Cardiac muscle cell (in vitro differentiated cells and primary cell): Measurements from ENCODE around the gene HTR2A. TPM values are rescaled to one million over a fixed set of nuclear protein-coding genes. Genes with fewer than 3 reads are reported as not detected.

Experiments
- DNase-seq, 2 donors: peaks; one replicate each; pipeline versions ENCODE4 v3.0.0 to v3.0.0-alpha.2; 2010 to 2017; ENCODE audit warnings: low read depth in 1 of 2, low spot score in 1 of 2
- H3K27ac ChIP-seq: fragments of 200-600 bp; sonication (generic); 2 replicates; pipeline ENCODE4 v1.5.1; 2016
- H3K27me3 ChIP-seq: fragments of 200-600 bp; sonication (generic); 2 replicates; pipeline ENCODE4 v1.6.0; 2016; ENCODE audit warnings: control low read depth
- H3K36me3 ChIP-seq: fragments of 200-600 bp; sonication (generic); 2 replicates; pipeline ENCODE4 v1.5.1; 2016; ENCODE audit warnings: control low read depth
- H3K4me1 ChIP-seq: fragments of 200-600 bp; sonication (generic); 2 replicates; pipeline ENCODE4 v1.8.1; 2017; ENCODE audit warnings: low read depth, mild to moderate bottlenecking, mixed run types
- H3K4me3 ChIP-seq: fragments of 200-600 bp; sonication (generic); 2 replicates; pipeline ENCODE4 v1.5.1; 2016; ENCODE audit warnings: mild to moderate bottlenecking
- H3K9me3 ChIP-seq: fragments of 200-600 bp; sonication (generic); 2 replicates; pipeline ENCODE4 v1.5.1; 2017; ENCODE audit warnings: low read depth, mild to moderate bottlenecking, control low read depth
- CTCF ChIP-seq: IDR thresholded peaks from 2 replicates; pipeline ENCODE4 v1.5.1; 2012; ENCODE audit warnings: low read depth, mild to moderate bottlenecking, low read length
- polyA plus RNA-seq: library from polyadenylated mRNA; unstranded; fragments of >200 nt; fragmentation: Nextera tagmentation; extraction: Ambion mirVana; gene quantifications from 2 replicates; pipeline ENCODE4 v1.2.1, GENCODE V29; 2016
- total RNA-seq: library from RNA; depleted of rRNA; stranded (reverse); fragments of >200 nt; gene quantifications from 2 replicates; pipeline ENCODE4 v1.2.3, GENCODE V29; 2016

Gene HTR2A
- total and polyA plus RNA-seq, 2 experiments from 2014 or later, result not detected

GRCh38 chr13:46831588-46832194 is 65.2 kb downstream of the HTR2A start:
- peak; percentile 66 to 71 for DNase-seq
- no peaks in the 10 kb centered on the region for H3K36me3 ChIP-seq
- no peaks in the 10 kb centered on the region for H3K4me1 ChIP-seq
- no peak overlapping the region for H3K27ac ChIP-seq
- H3K27me3 ChIP-seq, result no peaks in the 10 kb centered on the region
- no peaks in the 10 kb centered on the region for H3K9me3 ChIP-seq
- TF ChIP-seq CTCF, result peak; percentile 75
- no peak overlapping the region for H3K4me3 ChIP-seq

GRCh38 chr13:46830405-46831005 is 66.3 kb downstream of the HTR2A start:
- Histone ChIP-seq H3K36me3 (no peaks in the 10 kb centered on the region), H3K4me3 (no peak overlapping the region), H3K27me3 (no peaks in the 10 kb centered on the region), H3K9me3 (no peaks in the 10 kb centered on the region), H3K27ac (no peak overlapping the region), H3K4me1 (no peaks in the 10 kb centered on the region)
- DNase-seq, result no peak
- TF ChIP-seq CTCF, result no peak

GRCh38 chr13:46822551-46822950 is 74.3 kb downstream of the HTR2A start:
- H3K9me3 ChIP-seq, result no peaks in the 10 kb centered on the region
- H3K36me3 ChIP-seq, result no peaks in the 10 kb centered on the region
- H3K4me1 ChIP-seq, result no peaks in the 10 kb centered on the region
- no peaks in the 10 kb centered on the region for H3K27me3 ChIP-seq
- no peak for TF ChIP-seq CTCF
- DNase-seq, result no peak
- H3K27ac ChIP-seq, result no peak overlapping the region
- no peak overlapping the region for H3K4me3 ChIP-seq

- DNase-seq, result no peak
- Histone ChIP-seq H3K27me3 (no peaks in the 10 kb centered on the region), H3K4me1 (no peaks in the 10 kb centered on the region), H3K9me3 (no peaks in the 10 kb centered on the region), H3K4me3 (no peak overlapping the region), H3K27ac (no peak overlapping the region), H3K36me3 (no peaks in the 10 kb centered on the region)
- no peak for TF ChIP-seq CTCF
Measured at GRCh38 chr13:46817838-46818476, 78.9 kb downstream of the HTR2A start.

GRCh38 chr13:46817095-46817494 is 79.8 kb downstream of the HTR2A start:
- TF ChIP-seq CTCF, result no peak
- no peaks in the 10 kb centered on the region for H3K36me3 ChIP-seq
- peak in 1 of 2 donors; percentile 57 for DNase-seq
- no peak overlapping the region for H3K27ac ChIP-seq
- H3K27me3 ChIP-seq, result no peaks in the 10 kb centered on the region
- H3K4me3 ChIP-seq, result no peak overlapping the region
- no peaks in the 10 kb centered on the region for H3K9me3 ChIP-seq
- no peaks in the 10 kb centered on the region for H3K4me1 ChIP-seq
